OCI-LY7 (cell line): ENCODE measurements around the gene STYK1.

Experiments used
- CTCF ChIP-seq: fragments of 200-600 bp; sonication (generic); conservative IDR thresholded peaks from 2 replicates; pipeline ENCODE4 v1.5.1; 2014; ENCODE audit warnings: mild to moderate bottlenecking, antibody characterized with exemption, low read length, moderate library complexity, mixed read lengths
- EZH2phosphoT487 ChIP-seq: fragments of 200-600 bp; sonication (generic); IDR thresholded peaks from 2 replicates; pipeline ENCODE4 v1.6.1; 2018; ENCODE audit warnings: low read depth, borderline replicate concordance, mild to moderate bottlenecking, mixed run types, antibody characterized with exemption, low read length, moderate library complexity, mixed read lengths

GRCh38 chr12:10708862-10709261 is 35.0 kb upstream of the STYK1 start:
- no peak for TF ChIP-seq CTCF
- TF ChIP-seq EZH2phosphoT487: no peak
